GM21737 (cell line): ENCODE data around the gene GNAI1.

Experiments used
- ATAC-seq: cut with Tn5 transposase; IDR thresholded peaks from one replicate; pipeline ENCODE4 v1.9.1; 2021; ENCODE audit warnings: mild to moderate bottlenecking, moderate library complexity; ENCODE audit not compliant: unreplicated experiment

The GNAI1 gene

GRCh38 chr7:80134536-80135308 lies at the start of gene GNAI1:
TSS of gene GNAI1 (plus strand) at chr7:80134831. CDS start at chr7:80135161, 330 bp downstream.
- no peak for ATAC-seq

- ATAC-seq, result no peak
Observed at GRCh38 chr7:80087051-80087770, 47.4 kb upstream of the GNAI1 start.

GRCh38 chr7:80087771-80088170 lies 46.9 kb upstream of the GNAI1 start:
- no peak for ATAC-seq

GRCh38 chr7:80088705-80089104 lies 45.9 kb upstream of the GNAI1 start:
- ATAC-seq, result no peak

GRCh38 chr7:80089366-80089765 lies 45.3 kb upstream of the GNAI1 start:
- ATAC-seq, result no peak

- no peak for ATAC-seq
Observed at GRCh38 chr7:80093349-80093748, 41.3 kb upstream of the GNAI1 start.

- no peak for ATAC-seq
Observed at GRCh38 chr7:80095545-80095944, 39.1 kb upstream of the GNAI1 start.

GRCh38 chr7:80097756-80098155 lies 36.9 kb upstream of the GNAI1 start:
- ATAC-seq, result no peak

GRCh38 chr7:80098795-80099194 lies 35.8 kb upstream of the GNAI1 start:
- no peak for ATAC-seq

- ATAC-seq, result no peak
Observed at GRCh38 chr7:80100254-80100653, 34.4 kb upstream of the GNAI1 start.

GRCh38 chr7:80105701-80106408 lies 28.8 kb upstream of the GNAI1 start:
- ATAC-seq, result no peak

- no peak for ATAC-seq
Observed at GRCh38 chr7:80106498-80107113, 28.0 kb upstream of the GNAI1 start.

- no peak for ATAC-seq
Observed at GRCh38 chr7:80107278-80107677, 27.4 kb upstream of the GNAI1 start.

GRCh38 chr7:80110376-80110775 lies 24.3 kb upstream of the GNAI1 start:
- no peak for ATAC-seq

GRCh38 chr7:80114159-80114558 lies 20.5 kb upstream of the GNAI1 start:
- ATAC-seq, result no peak

- ATAC-seq, result no peak
Observed at GRCh38 chr7:80124526-80125264, 9.9 kb upstream of the GNAI1 start.

GRCh38 chr7:80127412-80128160 lies 7.0 kb upstream of the GNAI1 start:
- no peak for ATAC-seq

GRCh38 chr7:80128918-80129317 lies 5.7 kb upstream of the GNAI1 start:
- ATAC-seq, result no peak

- ATAC-seq, result no peak
Observed at GRCh38 chr7:80129785-80130184, 4.8 kb upstream of the GNAI1 start.
